B cell (primary cell): ENCODE data around the gene CHST3. TPM values are rescaled to one million over a fixed set of nuclear protein-coding genes. Genes with fewer than 3 reads are reported as not detected.

ENCODE experiments used
- ATAC-seq: fragments of 200-7000 bp; cut with Tn5 transposase; one replicate; pipeline ENCODE4 v1.10.0; 2021; ENCODE audit warnings: low read depth, mild to moderate bottlenecking, moderate number of reproducible peaks, moderate library complexity
- CTCF ChIA-PET: fragments of 350-600 bp; sonication (Branson Sonifier 250); formaldehyde crosslinking; loops from one replicate; lab custom pipeline; 2021; ENCODE audit warnings: antibody characterized with exemption, inconsistent platforms; lab: Charles Lee
- POLR2A ChIA-PET: fragments of 350-600 bp; sonication (Branson Sonifier 250); formaldehyde crosslinking; loops from one replicate; lab custom pipeline; 2021; ENCODE audit warnings: antibody characterized with exemption; lab: Charles Lee
- DNase-seq: peaks from one replicate; pipeline ENCODE4 v3.0.0; 2013
- H2AFZ ChIP-seq: 2 replicates; pipeline ENCODE4 v1.6.1; 2012; ENCODE audit warnings: mild to moderate bottlenecking, low read depth, low read length; ENCODE audit not compliant: insufficient read depth, poor library complexity, severe bottlenecking
- H3K27ac ChIP-seq, 2 donors: 1 replicate in 1 of 2; 2 replicates in 1 of 2; pipeline ENCODE4 v1.5.1; 2012 to 2013; ENCODE audit warnings: low read length in 2 of 2, mild to moderate bottlenecking in 2 of 2, moderate library complexity in 1 of 2
- H3K27me3 ChIP-seq, 4 experiments: fragments of 200-600 bp in 1 of 4; sonication (generic) in 1 of 4; replicated peaks in 1 of 4; 1 replicate in 2 of 4; 2 replicates in 2 of 4; pipeline versions ENCODE4 v1.6.1 to v1.7.0; 2013 to 2016; ENCODE audit warnings: low read length in 3 of 4, mild to moderate bottlenecking in 2 of 4, mixed read lengths in 1 of 4, moderate library complexity in 1 of 4; ENCODE audit not compliant: insufficient read depth in 4 of 4, control insufficient read depth in 3 of 4; ENCODE audit errors: control extremely low read depth in 1 of 4
- H3K36me3 ChIP-seq, 2 experiments: replicated peaks in 1 of 2; 1 replicate in 1 of 2; 2 replicates in 1 of 2; pipeline versions ENCODE4 v1.6.1 to v1.7.1; 2013; ENCODE audit warnings: low read length in 1 of 2; ENCODE audit not compliant: insufficient read depth in 2 of 2, control insufficient read depth in 1 of 2; ENCODE audit errors: control extremely low read depth in 1 of 2, extremely low read depth in 1 of 2
- H3K4me1 ChIP-seq, 2 donors: fragments of 200-600 bp in 1 of 2; sonication (generic) in 1 of 2; 1 replicate in 1 of 2; 2 replicates in 1 of 2; pipeline versions ENCODE4 v1.5.1 to v1.6.1; 2013 to 2017; ENCODE audit warnings: low read length in 2 of 2; ENCODE audit not compliant: control insufficient read depth in 2 of 2, insufficient read depth in 2 of 2
- H3K4me2 ChIP-seq: replicated peaks from 2 replicates; pipeline ENCODE3; 2012; ENCODE audit warnings: mild to moderate bottlenecking, low read depth, low read length; ENCODE audit not compliant: poor library complexity, severe bottlenecking
- H3K4me3 ChIP-seq, 5 experiments: fragments of 200-600 bp in 1 of 5; sonication (generic) in 1 of 5; 1 replicate in 3 of 5; 2 replicates in 2 of 5; pipeline versions ENCODE4 v1.5.1 to v1.7.0; 2011 to 2016; ENCODE audit warnings: low read length in 4 of 5, mild to moderate bottlenecking in 4 of 5, low read depth in 2 of 5, control low read depth in 1 of 5, moderate library complexity in 1 of 5; ENCODE audit not compliant: insufficient read depth in 1 of 5; ENCODE audit errors: control extremely low read depth in 1 of 5, extremely low read depth in 1 of 5
- H3K79me2 ChIP-seq: fragments of 200-600 bp; sonication (generic); one replicate; pipeline ENCODE4 v1.6.0; 2016; ENCODE audit warnings: low read length; ENCODE audit not compliant: control insufficient read depth, insufficient read depth
- H3K9ac ChIP-seq: fragments of 200-600 bp; sonication (generic); 2 replicates; pipeline ENCODE4 v1.6.1; 2017; ENCODE audit warnings: mild to moderate bottlenecking, low read length, moderate library complexity
- H3K9me3 ChIP-seq, 3 donors: one replicate each; pipeline versions ENCODE4 v1.6.1 to v1.7.1; 2013; ENCODE audit warnings: low read length in 2 of 3; ENCODE audit not compliant: control insufficient read depth in 2 of 3, insufficient read depth in 1 of 3; ENCODE audit errors: control extremely low read depth in 1 of 3
- H4K20me1 ChIP-seq: 2 replicates; pipeline ENCODE4 v1.6.0; 2012; ENCODE audit warnings: mild to moderate bottlenecking, low read length; ENCODE audit not compliant: insufficient read depth, control insufficient read depth, poor library complexity, severe bottlenecking
- H3K27ac Mint-ChIP-seq: one replicate; pipeline ENCODE4 v1.8.0; 2021; ENCODE audit warnings: mixed read lengths
- H3K27me3 Mint-ChIP-seq: one replicate; pipeline ENCODE4 v1.8.0; 2021; ENCODE audit warnings: mixed read lengths
- H3K4me1 Mint-ChIP-seq: one replicate; pipeline ENCODE4 v1.8.0; 2021; ENCODE audit warnings: mixed read lengths
- H3K4me3 Mint-ChIP-seq: one replicate; pipeline ENCODE4 v1.8.0; 2021; ENCODE audit warnings: mixed read lengths
- H3K9me3 Mint-ChIP-seq: one replicate; pipeline ENCODE4 v1.8.0; 2022; ENCODE audit warnings: mixed read lengths; ENCODE audit not compliant: insufficient read depth
- EZH2 ChIP-seq: IDR thresholded peaks from 2 replicates; pipeline ENCODE4 v1.6.1; 2012; ENCODE audit warnings: borderline replicate concordance, low read depth, mild to moderate bottlenecking, moderate library complexity, low read length; ENCODE audit not compliant: insufficient read depth, poor library complexity, severe bottlenecking
- WGBS: methylation state at CpG from one replicate; pipeline ENCODE4 v1.1.5; 2013; ENCODE audit warnings: missing lambda C conversion rate; ENCODE audit not compliant: insufficient coverage; 5-methylcytosine and 5-hydroxymethylcytosine counted together
- intact Hi-C: fragments of 100-400 bp; cut with micrococcal nuclease; formaldehyde crosslinking; loops from one replicate; pipeline ENCODE4 v1.10.0; 2022
- polyA plus RNA-seq: library from polyadenylated mRNA; depleted of rRNA; stranded (reverse); fragments of >200 nt; gene quantifications from 2 replicates; pipeline ENCODE4 v1.2.3, GENCODE V29; 2012
- total RNA-seq, 2 donors: library from RNA; stranded (reverse); fragments of 120-200 nt in 1 of 2; gene quantifications; 1 replicate in 1 of 2; 2 replicates in 1 of 2; pipeline versions ENCODE4 v1.2.3 to v1.2.4, GENCODE V29; 2013 to 2022
- TF ChIP-seq, protein P1 (sequence below): fragments of 200-600 bp; IDR thresholded peaks from one replicate; pipeline ENCODE4 v1.8.0; 2022; ENCODE audit warnings: antibody characterized with exemption, mild to moderate bottlenecking

Gene CHST3
- total and polyA plus RNA-seq, 2 donors (not counting 1 experiment from before 2014, with no cell fraction given) = 0.01 TPM; not detected in 1

DNA sequence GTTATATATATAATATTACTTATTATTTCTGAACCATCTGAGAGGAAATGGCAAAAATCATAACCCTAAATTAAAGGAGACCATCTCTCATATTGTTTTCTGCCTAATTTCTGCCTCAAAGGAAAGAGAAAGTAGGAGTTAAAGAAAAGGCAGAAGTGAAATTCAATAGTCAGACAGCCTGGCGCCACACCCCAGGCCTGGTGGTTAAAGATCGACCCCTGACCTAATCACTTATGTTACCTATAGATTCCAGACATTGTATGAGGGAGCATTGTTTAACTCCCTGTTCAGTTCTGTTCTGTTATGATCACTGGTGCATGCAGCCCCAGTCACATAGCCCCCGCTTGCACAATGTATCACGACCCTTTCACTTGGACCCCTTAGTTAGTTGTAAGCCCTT lies 24.9 kb upstream of the CHST3 start:
- ChIA-PET POLR2A (no interaction called here), CTCF (no interaction called here)
- Histone ChIP-seq H3K79me2 (no peaks in the 10 kb centered on the region), H3K27me3 (peaks cover 0 to 4% (median 0%) of the 10 kb centered on the region in 4 experiments), H3K27ac (no peak overlapping the region), H3K9ac (no peak overlapping the region), H3K4me1 (peaks cover 12% of the 10 kb centered on the region in 2 donors), H3K4me2 (peak overlapping the region; percentile 28), H2AFZ (no peak overlapping the region), H3K4me3 (no peak overlapping the region), H3K9me3 (peaks cover 0 to 50% (median 42%) of the 10 kb centered on the region in 3 donors), H3K36me3 (no peaks in the 10 kb centered on the region), H4K20me1 (no peaks in the 10 kb centered on the region)
- Mint-ChIP-seq H3K27me3 (no peaks in the 10 kb centered on the region), H3K4me3 (no peak overlapping the region), H3K4me1 (peaks cover 14% of the 10 kb centered on the region), H3K27ac (no peak overlapping the region), H3K9me3 (peaks cover 16% of the 10 kb centered on the region)
- ATAC-seq (no peak), DNase-seq (peak; percentile 22)
- intact Hi-C loops = no loop called here
- no peak for TF ChIP-seq EZH2
- TF ChIP-seq, protein P1, sequence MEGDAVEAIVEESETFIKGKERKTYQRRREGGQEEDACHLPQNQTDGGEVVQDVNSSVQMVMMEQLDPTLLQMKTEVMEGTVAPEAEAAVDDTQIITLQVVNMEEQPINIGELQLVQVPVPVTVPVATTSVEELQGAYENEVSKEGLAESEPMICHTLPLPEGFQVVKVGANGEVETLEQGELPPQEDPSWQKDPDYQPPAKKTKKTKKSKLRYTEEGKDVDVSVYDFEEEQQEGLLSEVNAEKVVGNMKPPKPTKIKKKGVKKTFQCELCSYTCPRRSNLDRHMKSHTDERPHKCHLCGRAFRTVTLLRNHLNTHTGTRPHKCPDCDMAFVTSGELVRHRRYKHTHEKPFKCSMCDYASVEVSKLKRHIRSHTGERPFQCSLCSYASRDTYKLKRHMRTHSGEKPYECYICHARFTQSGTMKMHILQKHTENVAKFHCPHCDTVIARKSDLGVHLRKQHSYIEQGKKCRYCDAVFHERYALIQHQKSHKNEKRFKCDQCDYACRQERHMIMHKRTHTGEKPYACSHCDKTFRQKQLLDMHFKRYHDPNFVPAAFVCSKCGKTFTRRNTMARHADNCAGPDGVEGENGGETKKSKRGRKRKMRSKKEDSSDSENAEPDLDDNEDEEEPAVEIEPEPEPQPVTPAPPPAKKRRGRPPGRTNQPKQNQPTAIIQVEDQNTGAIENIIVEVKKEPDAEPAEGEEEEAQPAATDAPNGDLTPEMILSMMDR = no peak
- no CpG with 5 or more reads among the region's 4 CpGs for WGBS

DNA sequence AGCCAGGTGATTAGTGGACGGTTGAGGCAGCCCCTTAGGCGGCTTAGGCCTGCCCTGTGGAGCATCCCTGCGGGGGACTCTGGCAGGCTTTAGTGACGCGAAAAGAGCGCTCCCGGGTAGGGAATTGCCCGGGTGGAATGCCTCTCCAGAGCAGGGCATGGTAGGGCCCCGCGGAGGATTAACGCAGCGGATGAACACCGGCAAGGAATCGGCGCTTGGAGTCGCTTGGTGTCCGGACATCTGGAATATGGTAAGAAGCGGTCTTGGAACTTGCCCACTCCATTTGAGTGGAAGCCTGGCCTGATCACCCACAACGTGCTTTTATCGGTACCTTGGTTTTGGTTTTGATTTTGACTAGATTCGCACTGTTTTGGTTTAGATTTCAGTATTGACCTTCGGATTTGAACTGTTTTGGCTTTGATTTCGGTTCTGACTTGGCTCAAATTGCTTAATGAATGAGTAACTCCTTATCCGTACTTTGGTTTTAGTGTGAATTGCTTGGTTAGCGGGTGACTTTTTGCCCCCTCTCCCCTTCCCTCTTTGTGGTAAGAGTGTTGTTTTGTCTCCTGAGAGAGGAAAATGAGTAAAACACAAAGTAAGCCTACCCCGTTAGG lies 24.2 kb upstream of the CHST3 start:
- H3K27ac Mint-ChIP-seq = no peak overlapping the region
- peaks cover 18% of the 10 kb centered on the region for H3K9me3 Mint-ChIP-seq

More for the DNA sequence above, 24.2 kb upstream of the CHST3 start:
- POLR2A ChIA-PET = no interaction called here
- no peak overlapping the region for H3K4me3 Mint-ChIP-seq
- Histone ChIP-seq H3K36me3 (no peaks in the 10 kb centered on the region), H3K4me3 (no peak overlapping the region), H3K9ac (no peak overlapping the region), H3K79me2 (no peaks in the 10 kb centered on the region), H3K4me2 (no peak overlapping the region), H3K4me1 (peaks cover 12% of the 10 kb centered on the region in 2 donors), H3K27ac (no peak overlapping the region), H2AFZ (no peak overlapping the region), H3K9me3 (peaks cover 2 to 54% (median 48%) of the 10 kb centered on the region in 3 donors), H4K20me1 (no peaks in the 10 kb centered on the region), H3K27me3 (peaks cover 0 to 4% (median 0%) of the 10 kb centered on the region in 4 experiments)
- intact Hi-C loops = no loop called here
- TF ChIP-seq EZH2 = no peak
- TF ChIP-seq, protein P1 = no peak
- peaks cover 14% of the 10 kb centered on the region for H3K4me1 Mint-ChIP-seq
- no peaks in the 10 kb centered on the region for H3K27me3 Mint-ChIP-seq
- DNase-seq = no peak
- 93% methylated on average over 23 of the region's 26 CpGs for WGBS
- CTCF ChIA-PET = no interaction called here
- ATAC-seq = no peak
